ENCODE measurements around the gene NFIB.

- TF ChIP-seq CTCF (IDR thresholded peaks at IDR 0.05), result no peak
- TF ChIP-seq POLR2A (IDR thresholded peaks at IDR 0.05), result no peak
Measured at GRCh38 chr9:14320271-14321181, 6.6 kb upstream of the NFIB start.
